Activated naive CD4-positive, alpha-beta T cell treated with anti-CD3 and anti-CD28 coated beads, Interleukin-2, amount 50 U/mL, for 16 hours (primary cell): ENCODE measurements around the gene LRRN2.

ENCODE experiments used
- DNase-seq: peaks from one replicate; pipeline ENCODE4 v3.0.0-alpha.2; 2020

LRRN2 gene

GRCh38 chr1:204592246-204592948 is 93.1 kb downstream of the LRRN2 start:
- no peak for DNase-seq

- no peak for DNase-seq
Measured at GRCh38 chr1:204591473-204592090, 94.0 kb downstream of the LRRN2 start.

GRCh38 chr1:204589409-204590038 is 96.0 kb downstream of the LRRN2 start:
- DNase-seq = no peak

GRCh38 chr1:204588826-204589225 is 96.7 kb downstream of the LRRN2 start:
- DNase-seq = no peak

GRCh38 chr1:204587621-204588020 is 97.9 kb downstream of the LRRN2 start:
- no peak for DNase-seq

- no peak for DNase-seq
Measured at GRCh38 chr1:204584699-204585372, 100.7 kb downstream of the LRRN2 start.

- DNase-seq = no peak
Measured at GRCh38 chr1:204583909-204584632, 101.5 kb downstream of the LRRN2 start.

- no peak for DNase-seq
Measured at GRCh38 chr1:204581759-204582158, 103.8 kb downstream of the LRRN2 start.

- no peak for DNase-seq
Measured at GRCh38 chr1:204580862-204581261, 104.7 kb downstream of the LRRN2 start.

- DNase-seq = no peak
Measured at GRCh38 chr1:204579681-204580080, 105.9 kb downstream of the LRRN2 start.

GRCh38 chr1:204578867-204579664 is 106.5 kb downstream of the LRRN2 start:
- peak; percentile 39 for DNase-seq

- no peak for DNase-seq
Measured at GRCh38 chr1:204577794-204578478, 107.6 kb downstream of the LRRN2 start.

- DNase-seq = no peak
Measured at GRCh38 chr1:204576422-204576821, 109.1 kb downstream of the LRRN2 start.

- no peak for DNase-seq
Measured at GRCh38 chr1:204575221-204576190, 110.0 kb downstream of the LRRN2 start.

GRCh38 chr1:204574865-204575163 is 110.7 kb downstream of the LRRN2 start:
- no peak for DNase-seq

- DNase-seq = no peak
Measured at GRCh38 chr1:204574016-204574864, 111.3 kb downstream of the LRRN2 start.

- DNase-seq = no peak
Measured at GRCh38 chr1:204572923-204573922, 112.3 kb downstream of the LRRN2 start.

- DNase-seq = no peak
Measured at GRCh38 chr1:204571631-204572030, 113.9 kb downstream of the LRRN2 start.
